Measurements from ENCODE around the gene FARP1.
"Not testable (repeated sequence)": the region's sequence is repeated elsewhere in the genome, so short reads cannot be mapped to it uniquely, and the experiment has no call there.

FARP1 gene

GRCh38 chr13:98267080-98267912, 124.4 kb downstream of the FARP1 start:
- no peak for DNase-seq

- no peak for DNase-seq
Measured at GRCh38 chr13:98269386-98269785, 126.5 kb downstream of the FARP1 start.

GRCh38 chr13:98270819-98271218, 127.9 kb downstream of the FARP1 start:
- no peak for DNase-seq

- DNase-seq, result not testable (repeated sequence)
Measured at GRCh38 chr13:98271646-98272045, 128.8 kb downstream of the FARP1 start.

- DNase-seq, result no peak
Measured at GRCh38 chr13:98272549-98272948, 129.7 kb downstream of the FARP1 start.

GRCh38 chr13:98273067-98273823, 130.4 kb downstream of the FARP1 start:
- DNase-seq, result no peak

GRCh38 chr13:98273824-98274742, 131.2 kb downstream of the FARP1 start:
- DNase-seq, result no peak

- no peak for DNase-seq
Measured at GRCh38 chr13:98274921-98275487, 132.1 kb downstream of the FARP1 start.

GRCh38 chr13:98275681-98276171, 132.8 kb downstream of the FARP1 start:
- DNase-seq, result no peak

GRCh38 chr13:98276486-98276885, 133.6 kb downstream of the FARP1 start:
- DNase-seq, result no peak

- no peak for DNase-seq
Measured at GRCh38 chr13:98278068-98278724, 135.3 kb downstream of the FARP1 start.

- DNase-seq, result no peak
Measured at GRCh38 chr13:98279473-98280175, 136.7 kb downstream of the FARP1 start.

GRCh38 chr13:98280176-98280510, 137.2 kb downstream of the FARP1 start:
- no peak for DNase-seq

- DNase-seq, result peak; percentile 7
Measured at GRCh38 chr13:98284679-98285078, 141.8 kb downstream of the FARP1 start.

- peak; percentile 5 for DNase-seq
Measured at GRCh38 chr13:98285317-98285716, 142.4 kb downstream of the FARP1 start.

GRCh38 chr13:98285852-98286594, 143.1 kb downstream of the FARP1 start:
- no peak for DNase-seq

- no peak for DNase-seq
Measured at GRCh38 chr13:98286799-98287198, 143.9 kb downstream of the FARP1 start.

- no peak for DNase-seq
Measured at GRCh38 chr13:98288211-98288610, 145.3 kb downstream of the FARP1 start.

GRCh38 chr13:98289339-98289945, 146.5 kb downstream of the FARP1 start:
- no peak for DNase-seq

GRCh38 chr13:98290261-98290660, 147.4 kb downstream of the FARP1 start:
- DNase-seq, result no peak

Data from DMS53 (cell line).